Prostate gland (tissue), 2 donors: ENCODE results near the gene CDH1. TPM values are rescaled to one million over a fixed set of nuclear protein-coding genes. Genes with fewer than 3 reads are reported as not detected.

Experiments used
- DNase-seq: peaks from one replicate; pipeline ENCODE4 v3.0.0-alpha.2; 2019; ENCODE audit warnings: low spot score
- H3K27ac ChIP-seq, 2 donors: fragments of 200-600 bp; sonication (generic); 2 replicates each; pipeline ENCODE4 v1.5.1; 2017 to 2019
- H3K27me3 ChIP-seq: fragments of 200-600 bp; sonication (generic); replicated peaks from 2 replicates; pipeline ENCODE4 v1.5.1; 2019; ENCODE audit not compliant: insufficient read depth
- H3K36me3 ChIP-seq, 2 donors: fragments of 200-600 bp; sonication (generic); 1 replicate in 1 of 2; 2 replicates in 1 of 2; pipeline versions ENCODE4 v1.5.1 to v1.8.1; 2017 to 2019
- H3K4me1 ChIP-seq: fragments of 200-600 bp; sonication (generic); replicated peaks from 2 replicates; pipeline ENCODE4 v1.5.1; 2019
- H3K4me3 ChIP-seq, 2 donors: fragments of 200-600 bp; sonication (generic); 2 replicates each; pipeline ENCODE4 v1.5.1; 2017 to 2019
- H3K9me3 ChIP-seq: fragments of 200-600 bp; sonication (generic); 2 replicates; pipeline ENCODE4 v1.5.1; 2017
- POLR2A ChIP-seq: fragments of 450-650 bp; IDR thresholded peaks from one replicate; pipeline ENCODE4 v1.6.1; 2016; ENCODE audit warnings: antibody characterized with exemption, mild to moderate bottlenecking
- POLR2AphosphoS5 ChIP-seq: sonication (generic); formaldehyde crosslinking; IDR thresholded peaks from one replicate; pipeline ENCODE4 v1.6.1; 2017; ENCODE audit warnings: antibody characterized with exemption
- WGBS: methylation state at CpG from one replicate; pipeline ENCODE4 v1.1.5; 2018; 5-methylcytosine and 5-hydroxymethylcytosine counted together
- intact Hi-C: fragments of 100-400 bp; cut with DNase I; formaldehyde crosslinking; loops from one replicate; pipeline ENCODE4 v1.14.2; 2022
- total RNA-seq, 2 donors: library from RNA; depleted of rRNA; stranded (reverse); fragments of >200 nt; gene quantifications; one replicate each; pipeline ENCODE4 v1.1.0, GENCODE V29; 2016
- TF ChIP-seq, protein P1 (sequence below), 4 experiments: fragments of 200-600 bp in 2 of 4; fragments of 450-650 bp in 2 of 4; sonication (generic) in 2 of 4; IDR thresholded peaks; 1 replicate in 3 of 4; 2 replicates in 1 of 4; pipeline ENCODE4 v1.5.1; 2016 to 2019; ENCODE audit warnings: antibody characterized with exemption in 4 of 4, mild to moderate bottlenecking in 2 of 4, moderate library complexity in 2 of 4

The CDH1 gene
- total RNA-seq, 2 donors from 2014 or later: 75.7 to 300 TPM

DNA sequence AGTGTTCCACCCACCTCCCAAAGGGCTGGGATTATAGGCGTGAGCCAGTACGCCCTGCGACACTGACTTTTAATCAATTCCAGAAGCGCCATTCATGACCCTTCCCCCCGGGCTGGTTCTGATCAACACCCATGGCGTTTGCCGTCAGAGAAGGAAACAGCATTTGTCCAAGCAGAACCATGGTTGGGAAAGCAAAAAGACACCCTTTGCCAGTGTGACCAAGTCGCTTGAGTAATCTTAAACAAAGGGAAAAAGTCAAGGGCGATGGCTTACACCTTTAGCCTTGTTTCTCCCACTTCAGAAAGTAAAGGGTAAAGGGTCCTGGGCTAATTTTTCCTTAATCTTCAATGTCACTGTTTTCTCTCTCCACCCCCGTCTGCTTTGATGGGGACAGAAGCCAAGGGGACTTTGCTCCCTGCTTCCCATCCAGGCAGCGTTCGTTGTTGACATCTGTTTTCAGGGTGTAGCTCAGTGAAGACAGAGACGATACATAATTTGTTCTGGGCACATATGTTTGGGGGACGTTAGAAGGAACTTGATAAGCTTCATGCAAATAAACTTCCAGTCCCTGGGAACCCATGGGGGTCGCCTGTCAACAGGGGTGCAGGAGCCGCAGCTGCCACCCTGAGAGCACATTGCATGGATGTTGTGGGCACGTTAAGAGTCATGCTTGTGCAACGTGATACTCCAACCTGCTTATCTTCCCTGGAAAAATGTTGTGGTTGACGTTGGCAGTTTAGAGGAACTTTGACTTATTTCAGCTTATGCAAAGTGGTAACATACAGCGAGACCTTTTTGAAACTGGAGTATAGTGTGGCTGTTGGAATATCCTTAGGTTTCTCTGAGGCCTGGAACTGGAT, 55.6 kb downstream of the CDH1 start:
- H3K4me1 ChIP-seq: peaks cover 3% of the 10 kb centered on the region
- TF ChIP-seq POLR2AphosphoS5: no peak
- TF ChIP-seq, protein P1, sequence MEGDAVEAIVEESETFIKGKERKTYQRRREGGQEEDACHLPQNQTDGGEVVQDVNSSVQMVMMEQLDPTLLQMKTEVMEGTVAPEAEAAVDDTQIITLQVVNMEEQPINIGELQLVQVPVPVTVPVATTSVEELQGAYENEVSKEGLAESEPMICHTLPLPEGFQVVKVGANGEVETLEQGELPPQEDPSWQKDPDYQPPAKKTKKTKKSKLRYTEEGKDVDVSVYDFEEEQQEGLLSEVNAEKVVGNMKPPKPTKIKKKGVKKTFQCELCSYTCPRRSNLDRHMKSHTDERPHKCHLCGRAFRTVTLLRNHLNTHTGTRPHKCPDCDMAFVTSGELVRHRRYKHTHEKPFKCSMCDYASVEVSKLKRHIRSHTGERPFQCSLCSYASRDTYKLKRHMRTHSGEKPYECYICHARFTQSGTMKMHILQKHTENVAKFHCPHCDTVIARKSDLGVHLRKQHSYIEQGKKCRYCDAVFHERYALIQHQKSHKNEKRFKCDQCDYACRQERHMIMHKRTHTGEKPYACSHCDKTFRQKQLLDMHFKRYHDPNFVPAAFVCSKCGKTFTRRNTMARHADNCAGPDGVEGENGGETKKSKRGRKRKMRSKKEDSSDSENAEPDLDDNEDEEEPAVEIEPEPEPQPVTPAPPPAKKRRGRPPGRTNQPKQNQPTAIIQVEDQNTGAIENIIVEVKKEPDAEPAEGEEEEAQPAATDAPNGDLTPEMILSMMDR (IDR thresholded peaks at IDR 0.05): no peak
- TF ChIP-seq POLR2A: no peak
- intact Hi-C loops: no loop called here
- H3K4me3 ChIP-seq: no peak overlapping the region
- WGBS: 71% methylated on average over 20 of the region's 20 CpGs
- H3K27ac ChIP-seq: peak overlapping the region in 1 of 2 donors; percentile 26
- no peaks in the 10 kb centered on the region for H3K9me3 ChIP-seq
- DNase-seq: no peak
- no peaks in the 10 kb centered on the region for H3K36me3 ChIP-seq
- no peaks in the 10 kb centered on the region for H3K27me3 ChIP-seq

DNA sequence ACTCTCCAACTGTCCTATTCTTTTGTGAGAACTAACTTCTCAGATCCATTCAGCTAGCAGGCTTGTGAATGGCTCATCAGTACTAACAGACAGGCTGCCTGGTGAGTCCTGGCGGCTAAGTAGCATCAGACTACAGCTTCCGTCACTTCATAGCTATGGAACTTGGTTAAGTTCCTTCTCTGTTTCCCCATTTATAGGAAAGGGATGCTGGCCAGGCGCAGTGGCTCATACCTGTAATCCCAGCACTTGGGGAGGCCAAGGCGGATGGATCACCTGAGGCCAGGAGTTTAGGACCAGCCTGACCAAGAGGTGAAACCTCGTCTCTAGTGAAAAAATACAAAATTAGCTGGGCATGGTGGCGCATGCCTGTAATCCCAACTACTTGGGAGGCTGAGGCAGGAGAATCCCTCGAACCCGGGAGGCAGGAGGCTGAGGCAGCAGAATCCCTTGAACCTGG, 56.3 kb downstream of the CDH1 start:
- Histone ChIP-seq H3K27me3 (no peaks in the 10 kb centered on the region), H3K4me1 (peaks cover 3% of the 10 kb centered on the region), H3K36me3 (no peaks in the 10 kb centered on the region), H3K27ac (no peak overlapping the region), H3K4me3 (no peak overlapping the region), H3K9me3 (no peaks in the 10 kb centered on the region)
- intact Hi-C loops: no loop called here
- 97% methylated on average over 8 of the region's 8 CpGs for WGBS
- no peak for TF ChIP-seq POLR2AphosphoS5
- TF ChIP-seq, protein P1 (IDR thresholded peaks at IDR 0.05): no peak
- TF ChIP-seq POLR2A: no peak
- no peak for DNase-seq

DNA sequence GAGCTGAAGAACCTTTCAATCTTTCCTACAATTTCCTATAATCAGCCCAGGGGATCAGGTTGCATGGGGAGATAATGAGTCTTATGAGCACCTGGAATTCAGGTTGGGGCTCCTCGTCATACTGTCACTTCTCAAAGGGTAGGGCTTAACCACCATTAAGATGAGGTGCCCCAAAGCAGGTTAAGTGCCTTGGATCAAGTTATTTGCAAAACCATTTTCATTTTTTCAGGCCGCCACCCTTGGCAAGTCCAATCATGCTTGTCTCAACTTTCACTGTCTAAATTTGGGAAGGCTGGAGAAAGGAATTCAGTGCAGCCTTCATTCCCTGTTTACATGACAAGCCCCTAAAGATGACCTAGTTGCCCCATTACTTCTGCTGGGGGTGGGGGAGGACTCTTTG, 61.3 kb downstream of the CDH1 start:
- intact Hi-C loops: no loop called here
- H3K27ac ChIP-seq: peak overlapping the region; percentile 21 to 53

DNA sequence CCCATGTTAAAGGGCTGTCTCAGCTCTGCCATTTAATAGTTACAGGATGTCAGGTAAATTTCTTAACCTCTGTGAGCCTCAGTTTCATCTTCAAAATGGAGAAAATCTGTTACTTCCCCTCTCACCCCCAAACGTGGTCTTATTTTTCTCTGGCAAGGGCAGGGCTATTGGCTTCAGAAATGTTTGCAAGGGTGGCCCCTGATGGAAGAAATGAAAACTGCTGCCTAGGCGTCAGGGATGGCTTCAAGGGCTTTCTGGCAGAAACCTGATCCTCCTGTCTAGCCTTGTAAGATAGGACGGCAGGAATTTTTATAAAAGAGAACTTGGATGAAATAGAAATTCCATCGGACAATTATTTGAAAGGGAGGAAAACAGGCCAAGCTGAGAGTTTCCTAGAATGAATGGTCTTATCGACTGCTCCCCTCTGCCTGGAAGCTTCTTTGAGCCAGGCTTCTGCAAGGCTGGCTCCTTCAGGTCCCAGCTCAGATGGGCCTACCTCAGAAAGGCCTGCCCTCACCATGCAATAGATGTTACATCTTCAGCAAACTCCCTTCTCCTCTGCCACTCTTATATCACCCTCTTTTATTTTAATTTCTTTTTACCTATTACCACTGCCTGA, 63.3 kb downstream of the CDH1 start:
- whole genome bisulfite sequencing: 7% methylated on average over 5 of the region's 5 CpGs
- peaks cover 14% of the 10 kb centered on the region for H3K4me1 ChIP-seq

More for the DNA sequence above, 61.3 kb downstream of the CDH1 start:
- peak; percentile 58 for TF ChIP-seq POLR2AphosphoS5
- TF ChIP-seq, protein P1 (IDR thresholded peaks at IDR 0.05): no peak
- Histone ChIP-seq H3K4me1 (peaks cover 14% of the 10 kb centered on the region), H3K27me3 (no peaks in the 10 kb centered on the region), H3K4me3 (no peak overlapping the region), H3K36me3 (no peaks in the 10 kb centered on the region), H3K9me3 (no peaks in the 10 kb centered on the region)
- DNase-seq: peak; percentile 44
- WGBS: 51% methylated on average over 2 of the region's 2 CpGs

More for the DNA sequence above, 63.3 kb downstream of the CDH1 start:
- Histone ChIP-seq H3K4me3 (no peak overlapping the region), H3K36me3 (no peaks in the 10 kb centered on the region), H3K27ac (peak overlapping the region; percentile 21 to 53), H3K9me3 (no peaks in the 10 kb centered on the region), H3K27me3 (no peaks in the 10 kb centered on the region)
- intact Hi-C loops: loop anchor here (2.0 kb wide), 2 partner anchors 60 to 96 kb away; no protein-coding TSS in a partner anchor
- DNase-seq: peak; percentile 83
- TF ChIP-seq POLR2A (no peak), POLR2AphosphoS5 (peak; percentile 88)
- TF ChIP-seq, protein P1 (IDR thresholded peaks at IDR 0.05): peak; percentile 53 to 90 (median 80)
